HuH-7 (cell line): ENCODE data around the gene PRKN.

Experiments used
- DNase-seq: peaks from one replicate; pipeline ENCODE4 v3.0.0; 2011; ENCODE audit warnings: low spot score

The PRKN gene

DNA sequence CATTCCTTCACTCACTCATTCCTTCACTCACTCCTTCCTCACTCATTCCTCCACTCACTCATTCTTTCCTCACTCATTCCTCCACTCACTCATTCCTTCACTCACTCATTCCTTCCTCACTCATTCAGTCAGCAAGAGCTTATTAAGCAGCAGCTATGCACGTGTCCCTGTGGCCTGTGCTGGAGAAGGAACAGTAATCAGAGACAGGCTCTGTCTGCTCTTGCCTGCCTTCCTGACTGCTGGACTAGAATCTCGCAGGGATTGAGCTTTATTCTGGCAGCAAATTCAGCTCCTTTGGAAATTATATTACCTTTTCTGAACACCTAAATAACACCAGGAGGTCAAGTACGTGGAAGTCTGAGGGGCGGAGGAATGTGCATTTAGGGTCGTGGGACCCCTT, 1314.8 kb downstream of the PRKN start:
- no peak for DNase-seq

DNA sequence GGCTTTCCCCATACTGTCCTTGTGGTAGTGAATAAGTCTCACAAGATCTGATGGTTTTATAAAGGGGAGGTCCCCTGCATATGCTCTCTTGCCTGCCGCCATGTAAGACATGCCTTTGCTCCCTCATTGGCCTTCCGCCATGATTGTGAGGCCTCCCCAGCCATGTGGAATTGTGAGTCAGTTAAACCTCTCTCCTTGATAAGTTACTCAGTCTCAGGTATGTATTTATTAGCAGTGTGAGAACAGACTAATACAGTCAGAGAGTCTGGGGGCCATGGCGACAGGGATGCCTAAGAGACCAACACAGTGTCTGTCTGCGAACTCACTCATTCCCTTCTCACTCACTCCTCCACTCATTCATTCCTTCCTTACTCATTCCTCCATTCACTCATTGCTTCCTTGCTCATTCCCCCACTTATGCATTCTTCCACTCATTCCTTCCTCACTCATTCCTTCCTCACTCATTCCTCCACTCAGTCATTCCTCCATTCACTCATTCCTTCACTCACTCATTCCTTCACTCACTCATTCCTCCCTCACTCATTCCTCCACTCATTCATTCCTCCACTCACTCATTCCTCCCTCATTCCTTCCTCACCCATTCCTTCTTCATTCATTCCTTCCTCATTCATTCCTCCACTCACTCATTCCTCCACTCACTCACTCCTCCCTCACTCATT, 1316.2 kb downstream of the PRKN start:
- DNase-seq = no peak

- DNase-seq = no peak
These were observed 1316.8 kb downstream of the PRKN start for GRCh38 chr6:161410736-161411135.

DNA sequence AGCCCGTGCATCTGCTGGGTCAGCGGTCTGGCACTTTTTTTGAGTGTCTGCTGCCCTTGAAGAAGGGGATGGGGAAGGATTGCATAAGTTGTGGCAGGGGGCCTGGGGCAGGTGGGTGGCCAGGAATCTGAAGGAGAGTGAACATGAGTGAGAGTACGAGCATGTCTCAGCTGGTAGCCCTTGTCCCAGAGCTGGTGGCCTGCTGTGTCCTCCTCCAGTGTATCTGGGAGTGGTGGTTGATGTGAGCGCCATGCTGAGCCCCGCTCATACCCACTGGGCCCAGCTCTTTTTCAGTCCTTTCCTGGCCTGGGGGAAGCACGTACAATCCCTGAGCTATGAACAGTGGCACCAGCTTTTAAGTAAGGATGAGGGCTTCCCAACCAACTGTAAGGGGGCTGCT, 1317.5 kb downstream of the PRKN start:
- no peak for DNase-seq

DNA sequence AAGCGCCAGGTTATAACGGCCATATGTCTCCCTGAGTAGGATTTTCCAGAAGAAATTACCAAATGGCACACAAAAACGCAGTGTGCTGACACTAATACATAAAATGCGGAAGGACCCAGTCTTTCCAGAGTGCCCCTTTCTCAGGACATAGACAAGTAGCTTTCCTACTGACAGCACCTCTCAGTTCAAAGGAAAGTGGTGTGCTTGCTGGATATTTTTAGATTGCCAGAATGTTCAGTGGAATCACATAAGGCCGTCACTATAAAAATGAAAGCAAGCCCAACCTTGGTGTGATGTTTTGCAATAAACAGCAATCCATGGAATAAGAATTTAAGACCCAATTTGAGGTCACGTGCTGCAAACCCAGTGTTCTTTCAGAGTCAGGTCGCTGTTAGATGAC, 1318.2 kb downstream of the PRKN start:
- no peak for DNase-seq

DNA sequence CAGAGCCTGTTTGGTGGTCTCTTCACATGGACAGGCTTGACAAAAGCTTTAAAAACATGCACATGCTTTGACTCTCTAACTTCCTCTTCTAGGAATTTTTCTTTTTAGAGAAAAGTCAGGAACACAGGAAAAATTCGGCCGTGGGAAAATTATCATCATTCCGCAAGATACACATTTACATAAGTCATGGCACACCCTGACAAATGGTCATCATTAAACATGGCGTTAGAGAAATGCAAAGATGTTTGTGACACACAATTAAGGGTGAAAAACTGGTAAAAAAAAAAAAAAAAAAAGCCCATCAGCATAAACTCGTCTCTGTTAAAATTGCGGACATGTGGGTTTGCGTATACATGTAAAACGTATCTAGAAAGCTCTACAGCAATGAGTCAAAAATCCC, 1319.5 kb downstream of the PRKN start:
- DNase-seq = no peak

GRCh38 chr6:161407581-161407980, 1320.0 kb downstream of the PRKN start:
- no peak for DNase-seq

GRCh38 chr6:161407115-161407514, 1320.5 kb downstream of the PRKN start:
- no peak for DNase-seq

DNA sequence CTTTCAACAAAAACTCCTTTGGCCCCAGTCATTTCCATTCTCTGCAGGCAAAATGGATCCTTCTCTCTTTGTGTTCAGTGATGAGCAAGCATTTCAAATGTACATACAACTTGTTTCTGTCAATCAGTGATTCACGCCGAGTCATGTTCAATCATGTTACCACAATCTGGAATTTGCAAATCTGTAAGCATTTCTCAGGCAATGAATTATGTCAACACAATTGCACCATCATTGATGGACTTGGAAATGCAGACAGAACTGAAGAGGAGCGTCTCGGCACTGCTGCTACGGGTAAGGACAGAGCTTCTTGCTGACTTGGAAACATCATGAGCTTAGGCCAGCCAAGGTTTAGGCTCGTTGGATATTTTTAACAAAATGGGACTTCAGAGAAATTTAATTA, 1320.9 kb downstream of the PRKN start:
- no peak for DNase-seq

GRCh38 chr6:161405418-161405817, 1322.1 kb downstream of the PRKN start:
- DNase-seq = no peak

DNA sequence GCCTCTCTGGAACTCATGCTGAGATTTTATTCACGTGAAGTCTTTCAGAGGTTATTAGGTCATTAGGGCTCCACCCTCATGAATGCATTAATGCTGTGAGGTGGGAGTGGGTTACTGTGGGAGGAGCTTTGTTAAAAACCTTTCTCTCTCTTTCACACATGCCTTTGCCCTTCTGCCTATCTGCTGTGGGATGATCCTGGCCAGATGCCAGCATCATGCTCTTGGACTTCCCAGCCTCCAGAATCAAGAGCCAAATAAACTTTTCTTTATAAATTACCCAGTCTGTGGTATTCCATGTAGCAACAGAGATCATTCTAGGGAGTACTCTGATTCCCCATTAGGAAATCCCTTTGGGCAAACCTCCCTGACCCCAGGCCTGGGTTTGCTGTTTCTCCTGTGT, 1323.8 kb downstream of the PRKN start:
- DNase-seq = no peak

DNA sequence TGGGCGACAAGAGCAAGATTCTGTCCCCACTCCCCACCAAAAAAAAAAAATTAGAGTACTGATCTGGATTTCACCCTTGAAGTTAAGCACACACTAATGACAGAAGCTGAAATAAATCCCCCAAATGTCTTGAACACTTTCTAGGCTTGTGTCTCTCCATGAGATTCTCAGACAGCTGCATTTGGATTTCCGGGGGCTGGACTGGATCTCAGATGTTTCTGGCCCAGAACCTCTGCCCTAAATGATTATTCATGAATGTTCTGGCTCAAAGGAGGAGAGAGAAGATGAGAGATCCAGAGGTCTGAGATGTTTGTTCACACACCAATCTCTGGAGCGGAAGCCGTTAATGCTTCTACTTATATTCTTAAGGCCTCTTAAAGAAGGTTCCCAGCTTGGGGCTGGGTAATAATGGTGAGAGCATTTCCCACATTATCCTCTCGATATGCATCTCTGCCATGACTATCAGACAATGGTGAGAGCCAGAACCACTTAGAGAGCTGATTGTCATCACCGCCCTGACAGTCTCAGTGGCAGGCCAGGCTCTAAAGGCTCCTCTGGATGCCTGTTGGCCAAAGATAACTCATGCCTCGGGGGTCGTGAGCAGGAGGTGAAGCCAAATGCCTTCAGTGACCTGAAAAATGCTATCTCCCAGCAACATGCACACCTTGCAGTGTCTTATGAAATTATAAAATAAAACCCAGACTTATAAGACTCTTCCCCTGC, 1325.8 kb downstream of the PRKN start:
- no peak for DNase-seq

DNA sequence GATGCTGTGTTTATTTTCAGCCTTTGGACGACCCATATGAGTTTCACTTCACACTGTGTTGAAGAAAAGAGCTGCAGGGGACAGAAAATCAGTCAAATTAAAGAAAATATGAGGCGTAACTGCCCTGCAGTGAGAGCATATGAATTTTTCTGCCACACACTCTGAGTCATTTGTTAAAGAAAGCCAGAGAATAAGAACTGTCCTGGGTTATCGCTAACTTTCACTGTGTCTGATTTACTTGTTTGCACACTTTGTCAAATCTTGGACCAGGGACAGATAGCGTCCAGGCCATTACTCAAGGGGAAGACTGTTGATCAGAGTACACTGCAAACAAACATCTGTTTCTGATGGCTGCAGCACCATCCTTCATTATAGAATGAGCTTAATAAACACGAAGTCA, 1326.9 kb downstream of the PRKN start:
- no peak for DNase-seq

GRCh38 chr6:161396539-161396938, 1331.0 kb downstream of the PRKN start:
- DNase-seq = no peak

- DNase-seq = no peak
These were observed 1331.8 kb downstream of the PRKN start for GRCh38 chr6:161395716-161396231.

DNA sequence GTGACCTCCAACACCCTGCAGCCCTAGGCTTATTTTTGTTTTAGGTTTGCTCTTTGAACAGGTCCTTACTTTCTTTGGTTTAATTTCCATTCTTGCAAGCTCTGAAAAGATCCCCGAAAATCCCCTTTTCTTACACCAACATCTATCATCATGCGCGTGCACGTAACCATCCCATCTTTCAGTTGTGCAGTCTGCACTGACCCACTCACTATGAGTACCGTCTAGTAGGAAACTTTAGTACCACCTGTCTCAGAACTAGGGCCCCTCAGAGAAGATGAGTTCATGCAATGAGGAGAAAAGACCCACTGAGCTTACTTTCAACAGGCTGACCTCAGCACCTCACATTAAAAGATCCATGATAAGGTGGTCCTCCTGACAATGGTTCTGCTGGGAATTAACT, 1333.1 kb downstream of the PRKN start:
- no peak for DNase-seq

GRCh38 chr6:161393839-161394364, 1333.7 kb downstream of the PRKN start:
- peak; percentile 57 for DNase-seq

- DNase-seq = no peak
These were observed 1334.3 kb downstream of the PRKN start for GRCh38 chr6:161393292-161393691.

DNA sequence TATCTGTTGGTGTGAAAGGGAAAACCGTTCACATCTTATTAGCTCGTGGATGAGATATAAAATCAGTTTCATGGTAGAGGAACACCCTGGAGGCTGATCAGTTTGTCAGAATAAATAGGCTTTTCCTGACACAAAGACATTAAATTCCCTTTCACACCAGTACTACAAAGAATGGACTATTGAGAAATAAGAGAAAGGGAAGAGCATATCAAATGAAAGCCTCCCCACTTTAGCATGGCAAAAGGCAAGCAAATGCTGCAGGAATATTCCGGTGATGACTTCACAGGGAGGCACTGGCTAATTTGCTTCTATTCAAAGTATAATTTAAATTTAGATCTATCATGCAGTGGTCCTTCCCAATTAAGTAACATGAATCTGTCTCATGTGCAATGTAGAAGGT, 1337.8 kb downstream of the PRKN start:
- DNase-seq = no peak

GRCh38 chr6:161383951-161384350, 1343.6 kb downstream of the PRKN start:
- no peak for DNase-seq

- no peak for DNase-seq
These were observed 1347.6 kb downstream of the PRKN start for GRCh38 chr6:161379834-161380582.

DNA sequence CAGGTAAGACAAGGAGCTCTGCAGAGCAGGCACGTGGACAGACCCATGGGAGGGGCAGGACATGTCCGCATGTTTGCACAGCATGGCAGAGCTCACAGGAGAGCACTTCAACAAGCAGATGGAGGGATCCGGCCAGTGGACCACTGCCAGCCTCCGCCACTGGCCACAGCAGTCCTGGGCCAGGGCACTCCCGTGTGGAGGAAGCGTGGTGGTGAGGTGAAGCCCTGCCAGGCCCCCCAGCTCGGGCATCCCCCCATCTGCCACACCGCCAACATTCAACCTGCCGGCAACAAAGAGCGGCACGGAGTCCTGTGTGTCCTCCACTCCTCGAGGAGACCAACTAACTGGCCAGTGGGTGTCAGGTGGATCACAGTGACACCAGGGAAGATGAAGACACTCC, 1349.5 kb downstream of the PRKN start:
- DNase-seq = no peak

GRCh38 chr6:161377116-161377515, 1350.5 kb downstream of the PRKN start:
- DNase-seq = no peak
